Trophoblast cell (in vitro differentiated cells and primary cell): Measurements from ENCODE around the gene NR4A1.
A peak's percentile ranks its signal among the peaks of the same experiment; 100 is the strongest.

ENCODE experiments used
- DNase-seq, 2 donors: peaks; one replicate each; pipeline ENCODE4 v3.0.0-alpha.2; 2016
- H2AFZ ChIP-seq: 2 replicates; pipeline ENCODE4 v1.6.1; 2013; ENCODE audit warnings: low read length, moderate library complexity, mild to moderate bottlenecking; ENCODE audit not compliant: insufficient read depth, poor library complexity
- H2AK5ac ChIP-seq: 2 replicates; pipeline ENCODE4 v1.6.1; 2013; ENCODE audit warnings: mild to moderate bottlenecking, low read length
- H2BK120ac ChIP-seq: 2 replicates; pipeline ENCODE4 v1.6.1; 2013; ENCODE audit warnings: low read length, mild to moderate bottlenecking, moderate library complexity; ENCODE audit not compliant: insufficient read depth, poor library complexity
- H2BK12ac ChIP-seq: 2 replicates; pipeline ENCODE4 v1.6.1; 2013; ENCODE audit warnings: mild to moderate bottlenecking, low read length, moderate library complexity
- H2BK5ac ChIP-seq: 2 replicates; pipeline ENCODE4 v1.6.1; 2013; ENCODE audit warnings: low read length, low read depth, moderate library complexity, mild to moderate bottlenecking; ENCODE audit not compliant: poor library complexity
- H3K14ac ChIP-seq: 2 replicates; pipeline ENCODE4 v1.6.1; 2013; ENCODE audit warnings: mild to moderate bottlenecking, low read length
- H3K18ac ChIP-seq: 2 replicates; pipeline ENCODE4 v1.6.1; 2013; ENCODE audit warnings: mild to moderate bottlenecking, low read length
- H3K23ac ChIP-seq: 2 replicates; pipeline ENCODE4 v1.6.1; 2013; ENCODE audit warnings: low read length
- H3K27ac ChIP-seq: 2 replicates; pipeline ENCODE4 v1.5.1; 2013; ENCODE audit warnings: low read depth, mild to moderate bottlenecking, inconsistent platforms, low read length, moderate library complexity
- H3K27me3 ChIP-seq: 2 replicates; pipeline ENCODE4 v1.6.1; 2013; ENCODE audit warnings: inconsistent platforms, mild to moderate bottlenecking, low read length, moderate library complexity; ENCODE audit not compliant: insufficient read depth
- H3K36me3 ChIP-seq, 2 experiments: 1 replicate in 1 of 2; 2 replicates in 1 of 2; pipeline ENCODE4 v1.6.1; 2013; ENCODE audit warnings: low read length in 2 of 2, mild to moderate bottlenecking in 2 of 2, moderate library complexity in 1 of 2; ENCODE audit not compliant: insufficient read depth in 2 of 2, control insufficient read depth in 1 of 2
- H3K4ac ChIP-seq: 2 replicates; pipeline ENCODE4 v1.6.1; 2013; ENCODE audit warnings: low read depth, mild to moderate bottlenecking, low read length, moderate library complexity
- H3K4me1 ChIP-seq, 2 experiments: 1 replicate in 1 of 2; 2 replicates in 1 of 2; pipeline ENCODE4 v1.6.1; 2013; ENCODE audit warnings: low read length in 2 of 2, mild to moderate bottlenecking in 2 of 2, moderate library complexity in 1 of 2; ENCODE audit not compliant: insufficient read depth in 2 of 2, control insufficient read depth in 1 of 2
- H3K4me2 ChIP-seq: 2 replicates; pipeline ENCODE4 v1.6.1; 2013; ENCODE audit warnings: inconsistent platforms, mild to moderate bottlenecking, low read length, moderate library complexity
- H3K4me3 ChIP-seq: 2 replicates; pipeline ENCODE4 v1.5.1; 2013; ENCODE audit warnings: mild to moderate bottlenecking, low read depth, low read length, inconsistent platforms
- H3K79me1 ChIP-seq: one replicate; pipeline ENCODE4 v1.6.1; 2013; ENCODE audit warnings: low read length
- H3K79me2 ChIP-seq: 2 replicates; pipeline ENCODE4 v1.6.1; 2013; ENCODE audit warnings: low read length, mild to moderate bottlenecking; ENCODE audit not compliant: control insufficient read depth, insufficient read depth, poor library complexity
- H3K9ac ChIP-seq: 2 replicates; pipeline ENCODE4 v1.6.1; 2013; ENCODE audit warnings: mild to moderate bottlenecking, low read length
- H3K9me3 ChIP-seq: 2 replicates; pipeline ENCODE4 v1.6.1; 2013; ENCODE audit warnings: low read depth, mild to moderate bottlenecking, control low read depth, inconsistent platforms, low read length; ENCODE audit not compliant: insufficient read depth
- H4K12ac ChIP-seq: 2 replicates; pipeline ENCODE4 v1.6.1; 2013; ENCODE audit warnings: low read depth, mild to moderate bottlenecking, low read length, moderate library complexity
- H4K8ac ChIP-seq: 2 replicates; pipeline ENCODE4 v1.6.1; 2013; ENCODE audit warnings: low read depth, mild to moderate bottlenecking, low read length, moderate library complexity
- H4K91ac ChIP-seq: one replicate; pipeline ENCODE4 v1.6.1; 2013; ENCODE audit warnings: low read depth, mild to moderate bottlenecking, low read length, moderate library complexity
- WGBS: extraction: QIAGEN DNeasy Blood & Tissue Kit; methylation state at CpG from one replicate; pipeline ENCODE4 v1.1.7; 2013; ENCODE audit warnings: missing lambda C conversion rate; ENCODE audit not compliant: insufficient read length, insufficient coverage; ENCODE audit errors: extremely low coverage; 5-methylcytosine and 5-hydroxymethylcytosine counted together

The NR4A1 gene

DNA sequence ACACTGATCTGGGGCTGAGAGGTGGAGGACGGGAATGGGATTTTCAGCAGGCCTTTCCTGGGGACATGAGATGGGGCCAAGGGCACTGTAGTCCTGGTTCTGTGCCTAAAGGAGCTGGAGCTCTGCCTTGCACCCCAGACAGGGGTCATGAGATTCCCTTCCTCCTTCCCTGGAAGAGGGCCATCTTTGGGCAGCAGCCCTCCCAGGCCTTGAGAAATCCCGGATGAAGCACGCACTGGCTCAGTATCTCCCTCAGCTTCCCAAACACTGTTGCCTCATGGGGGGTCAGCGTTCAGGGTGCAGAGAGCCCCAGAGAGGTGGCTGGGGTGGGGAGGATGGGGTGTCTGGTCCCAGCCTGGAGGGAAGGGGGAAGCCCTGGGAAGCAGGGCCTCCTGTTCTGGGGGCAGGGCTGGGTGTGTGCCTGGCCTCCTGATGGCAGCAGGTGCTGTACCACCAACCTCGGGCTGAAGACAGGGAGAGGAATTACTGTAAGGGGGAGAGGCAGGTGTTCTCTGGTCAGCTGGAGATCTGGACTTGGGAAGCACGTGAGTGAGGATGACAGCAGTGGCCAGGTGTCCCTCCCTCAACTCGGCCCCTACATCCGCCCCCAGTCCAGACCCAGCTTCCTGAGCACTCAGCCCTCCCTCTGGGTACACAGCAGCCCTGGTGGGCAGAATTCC is 8.4 kb upstream of the NR4A1 start:
- Histone ChIP-seq H3K9me3 (peaks cover 2% of the 10 kb centered on the region), H3K27ac (no peak overlapping the region), H4K12ac (no peak overlapping the region), H3K4me2 (no peak overlapping the region), H3K18ac (no peak overlapping the region), H3K79me1 (no peaks in the 10 kb centered on the region), H3K79me2 (no peaks in the 10 kb centered on the region), H3K4ac (no peak overlapping the region), H3K4me1 (peaks cover 7% of the 10 kb centered on the region in 2 experiments), H3K27me3 (no peaks in the 10 kb centered on the region), H3K14ac (no peak overlapping the region), H3K36me3 (peaks cover 6 to 14% of the 10 kb centered on the region in 2 experiments), H2AK5ac (no peak overlapping the region), H2BK12ac (no peak overlapping the region), H4K8ac (no peak overlapping the region), H2BK120ac (no peak overlapping the region), H3K4me3 (no peak overlapping the region), H3K23ac (no peak overlapping the region), H4K91ac (no peak overlapping the region), H2BK5ac (no peak overlapping the region), H2AFZ (no peak overlapping the region), H3K9ac (no peak overlapping the region)
- no CpG with 5 or more reads among the region's 8 CpGs for WGBS
- DNase-seq = no peak

- no peak overlapping the region for H4K8ac ChIP-seq
- H2BK12ac ChIP-seq = no peak overlapping the region
- peaks cover 6 to 14% of the 10 kb centered on the region in 2 experiments for H3K36me3 ChIP-seq
- no peak overlapping the region for H2AFZ ChIP-seq
- peaks cover 7% of the 10 kb centered on the region in 2 experiments for H3K4me1 ChIP-seq
- H4K91ac ChIP-seq = no peak overlapping the region
- no peaks in the 10 kb centered on the region for H3K79me2 ChIP-seq
- H3K27me3 ChIP-seq = no peaks in the 10 kb centered on the region
- H3K4me2 ChIP-seq = no peak overlapping the region
- H3K4me3 ChIP-seq = no peak overlapping the region
- no peak overlapping the region for H3K14ac ChIP-seq
- no peaks in the 10 kb centered on the region for H3K79me1 ChIP-seq
- H3K4ac ChIP-seq = no peak overlapping the region
- H2BK120ac ChIP-seq = no peak overlapping the region
- H3K9me3 ChIP-seq = peaks cover 2% of the 10 kb centered on the region
- no peak overlapping the region for H4K12ac ChIP-seq
- H3K23ac ChIP-seq = no peak overlapping the region
- H2AK5ac ChIP-seq = no peak overlapping the region
- no peak overlapping the region for H3K9ac ChIP-seq
- no peak overlapping the region for H2BK5ac ChIP-seq
- no peak overlapping the region for H3K18ac ChIP-seq
- WGBS = no CpG with 5 or more reads among the region's 21 CpGs
- H3K27ac ChIP-seq = no peak overlapping the region
- no peak for DNase-seq
These were observed 7.6 kb upstream of the NR4A1 start for GRCh38 chr12:52043386-52044212.

GRCh38 chr12:52044292-52044983 is 6.8 kb upstream of the NR4A1 start:
- Histone ChIP-seq H3K27me3 (no peaks in the 10 kb centered on the region), H3K14ac (no peak overlapping the region), H3K4me1 (peaks cover 7% of the 10 kb centered on the region in 2 experiments), H3K18ac (no peak overlapping the region), H3K79me1 (no peaks in the 10 kb centered on the region), H2BK5ac (no peak overlapping the region), H2AFZ (no peak overlapping the region), H3K23ac (no peak overlapping the region), H4K91ac (no peak overlapping the region), H4K8ac (no peak overlapping the region), H3K4me3 (no peak overlapping the region), H3K4me2 (no peak overlapping the region), H3K79me2 (no peaks in the 10 kb centered on the region), H3K9me3 (peaks cover 2% of the 10 kb centered on the region), H2BK120ac (no peak overlapping the region), H3K27ac (no peak overlapping the region), H4K12ac (no peak overlapping the region), H2AK5ac (no peak overlapping the region), H2BK12ac (no peak overlapping the region), H3K36me3 (peaks cover 6 to 14% of the 10 kb centered on the region in 2 experiments), H3K4ac (no peak overlapping the region), H3K9ac (no peak overlapping the region)
- no peak for DNase-seq
- no CpG with 5 or more reads among the region's 18 CpGs for WGBS

- Histone ChIP-seq H4K91ac (no peak overlapping the region), H4K8ac (no peak overlapping the region), H3K79me2 (peaks cover 4% of the 10 kb centered on the region), H2BK120ac (no peak overlapping the region), H3K18ac (no peak overlapping the region), H2BK5ac (no peak overlapping the region), H3K4ac (no peak overlapping the region), H3K27ac (no peak overlapping the region), H3K36me3 (peaks cover 6 to 14% of the 10 kb centered on the region in 2 experiments), H3K23ac (no peak overlapping the region), H3K14ac (no peak overlapping the region), H3K4me3 (no peak overlapping the region), H3K9me3 (peaks cover 2% of the 10 kb centered on the region), H3K27me3 (no peaks in the 10 kb centered on the region), H3K4me1 (peaks cover 14 to 17% of the 10 kb centered on the region in 2 experiments), H3K79me1 (peaks cover 4% of the 10 kb centered on the region), H3K9ac (no peak overlapping the region), H2AK5ac (no peak overlapping the region), H2BK12ac (no peak overlapping the region), H2AFZ (no peak overlapping the region), H4K12ac (no peak overlapping the region), H3K4me2 (no peak overlapping the region)
- WGBS = no CpG with 5 or more reads among the region's 4 CpGs
- DNase-seq = peak; percentile 26 to 33
These were observed 5.4 kb upstream of the NR4A1 start for GRCh38 chr12:52045794-52046199.
